ENCODE results near the gene VGF. TPM values are rescaled to one million over a fixed set of nuclear protein-coding genes. Genes with fewer than 3 reads are reported as not detected.
"Not testable (repeated sequence)": the region's sequence is repeated elsewhere in the genome, so short reads cannot be mapped to it uniquely, and the experiment has no call there.

VGF gene
- total RNA-seq, 1 experiment from 2014 or later = 0.14 TPM

GRCh38 chr7:101138213-101138870, 27.0 kb downstream of the VGF start:
- H3K4me3 Mint-ChIP-seq (ENCODE audit: low read depth, unreplicated experiment) = peak overlapping the region; percentile 66
- H3K27ac Mint-ChIP-seq (ENCODE audit: unreplicated experiment) = peak overlapping the region; percentile 96
- CTCF ChIA-PET = interaction anchor here (0.6 to 0.7 kb wide), 2 partner anchors 43 to 80 kb away, joined by 3 read pairs; partner anchors contain the start of gene ZNHIT1
- H3K36me3 Mint-ChIP-seq (ENCODE audit: insufficient read depth, unreplicated experiment) = peaks cover 7% of the 10 kb centered on the region
- no TSS peak for BruUV-seq (replicated peaks)
- DNase-seq = peak; percentile 82
- intact Hi-C loops (cut with micrococcal nuclease; ENCODE audit: unreplicated experiment) = loop anchor here (1.0 kb wide), 1 partner anchor 38 kb away; no protein-coding TSS in a partner anchor
- peaks cover 30% of the 10 kb centered on the region for H3K4me1 Mint-ChIP-seq (ENCODE audit: low read depth, unreplicated experiment)
- peak; percentile 74 for TF ChIP-seq CTCF (IDR thresholded peaks at IDR 0.05; ENCODE audit: unreplicated experiment)
- no peaks in the 10 kb centered on the region for H3K9me3 Mint-ChIP-seq (ENCODE audit: low read depth, unreplicated experiment)
- no peaks in the 10 kb centered on the region for H3K27me3 Mint-ChIP-seq (ENCODE audit: unreplicated experiment)

- TF ChIP-seq CTCF (IDR thresholded peaks at IDR 0.05; ENCODE audit: unreplicated experiment) = no peak
- CTCF ChIA-PET = no interaction called here
- Mint-ChIP-seq H3K9me3 (ENCODE audit: low read depth, unreplicated experiment) (no peaks in the 10 kb centered on the region), H3K4me1 (ENCODE audit: low read depth, unreplicated experiment) (peaks cover 25% of the 10 kb centered on the region), H3K27ac (ENCODE audit: unreplicated experiment) (peak overlapping the region; percentile 96), H3K27me3 (ENCODE audit: unreplicated experiment) (no peaks in the 10 kb centered on the region), H3K36me3 (ENCODE audit: insufficient read depth, unreplicated experiment) (peaks cover 7% of the 10 kb centered on the region), H3K4me3 (ENCODE audit: low read depth, unreplicated experiment) (peak overlapping the region; percentile 66)
- BruUV-seq (replicated peaks) = no TSS peak
- intact Hi-C loops (cut with micrococcal nuclease; ENCODE audit: unreplicated experiment) = loop anchor here (1.0 kb wide), 1 partner anchor 37 kb away; no protein-coding TSS in a partner anchor
- no peak for DNase-seq
Observed at GRCh38 chr7:101137651-101138212, 27.6 kb downstream of the VGF start.

GRCh38 chr7:101134399-101134980, 30.9 kb downstream of the VGF start:
- H3K4me3 Mint-ChIP-seq (ENCODE audit: low read depth, unreplicated experiment) = no peak overlapping the region
- H3K27ac Mint-ChIP-seq (ENCODE audit: unreplicated experiment) = no peak overlapping the region
- no peaks in the 10 kb centered on the region for H3K9me3 Mint-ChIP-seq (ENCODE audit: low read depth, unreplicated experiment)
- peaks cover 13% of the 10 kb centered on the region for H3K4me1 Mint-ChIP-seq (ENCODE audit: low read depth, unreplicated experiment)
- BruUV-seq (replicated peaks) = no TSS peak
- H3K27me3 Mint-ChIP-seq (ENCODE audit: unreplicated experiment) = no peaks in the 10 kb centered on the region
- TF ChIP-seq CTCF (IDR thresholded peaks at IDR 0.05; ENCODE audit: unreplicated experiment) = no peak
- intact Hi-C loops (cut with micrococcal nuclease; ENCODE audit: unreplicated experiment) = no loop called here
- DNase-seq = no peak
- CTCF ChIA-PET = interaction anchor here (0.7 kb wide), 2 partner anchors 36 to 258 kb away, joined by 3 to 5 read pairs; no protein-coding TSS in a partner anchor
- peaks cover 7% of the 10 kb centered on the region for H3K36me3 Mint-ChIP-seq (ENCODE audit: insufficient read depth, unreplicated experiment)

- intact Hi-C loops (cut with micrococcal nuclease; ENCODE audit: unreplicated experiment) = no loop called here
- no peak for TF ChIP-seq CTCF (IDR thresholded peaks at IDR 0.05; ENCODE audit: unreplicated experiment)
- H3K36me3 Mint-ChIP-seq (ENCODE audit: insufficient read depth, unreplicated experiment) = peaks cover 7% of the 10 kb centered on the region
- DNase-seq = no peak
- no peak overlapping the region for H3K27ac Mint-ChIP-seq (ENCODE audit: unreplicated experiment)
- CTCF ChIA-PET = no interaction called here
- H3K4me1 Mint-ChIP-seq (ENCODE audit: low read depth, unreplicated experiment) = peaks cover 13% of the 10 kb centered on the region
- H3K4me3 Mint-ChIP-seq (ENCODE audit: low read depth, unreplicated experiment) = no peak overlapping the region
- H3K9me3 Mint-ChIP-seq (ENCODE audit: low read depth, unreplicated experiment) = no peaks in the 10 kb centered on the region
- BruUV-seq (replicated peaks) = no TSS peak
- no peaks in the 10 kb centered on the region for H3K27me3 Mint-ChIP-seq (ENCODE audit: unreplicated experiment)
Observed at GRCh38 chr7:101133621-101134398, 31.6 kb downstream of the VGF start.

GRCh38 chr7:101132626-101133600, 32.5 kb downstream of the VGF start:
- H3K4me3 Mint-ChIP-seq (ENCODE audit: low read depth, unreplicated experiment); H3K27ac Mint-ChIP-seq (ENCODE audit: unreplicated experiment); H3K36me3 Mint-ChIP-seq (ENCODE audit: insufficient read depth, unreplicated experiment); H3K27me3 Mint-ChIP-seq (ENCODE audit: unreplicated experiment); BruUV-seq (replicated peaks); H3K9me3 Mint-ChIP-seq (ENCODE audit: low read depth, unreplicated experiment); DNase-seq; intact Hi-C loops (cut with micrococcal nuclease; ENCODE audit: unreplicated experiment): not testable (repeated sequence)
- CTCF ChIA-PET = interaction anchor here (0.7 kb wide), 1 partner anchor 436 kb away, joined by 5 read pairs; no protein-coding TSS in a partner anchor
- peaks cover 14% of the 10 kb centered on the region for H3K4me1 Mint-ChIP-seq (ENCODE audit: low read depth, unreplicated experiment)

Measured in Calu3 (cell line).